HepG2 (cell line): ENCODE data around the gene ARMC5. TPM values are rescaled to one million over a fixed set of nuclear protein-coding genes. Genes with fewer than 3 reads are reported as not detected.
A peak's percentile ranks its signal among the peaks of the same experiment; 100 is the strongest.

Source experiments
- ATAC-seq: fragments of 200-7000 bp; cut with Tn5 transposase; 3 replicates; pipeline ENCODE4 v1.9.1; 2020; ENCODE audit warnings: mild to moderate bottlenecking, moderate library complexity
- BruUV-seq: library from RNA; stranded (reverse); fragments of 400-500 nt; replicated peaks from 2 replicates; lab custom pipeline; 2021; lab: Mats Ljungman, UMichigan
- CTCF ChIA-PET: fragments of 300-600 bp; formaldehyde crosslinking; extraction: SDS; loops from one replicate; lab custom pipeline; 2021; ENCODE audit warnings: low total read pairs, inconsistent platforms, low intra/inter-chr PET ratio; lab: Yijun Ruan, JAX
- POLR2A ChIA-PET: fragments of 350-600 bp; sonication (Branson Sonifier 250); formaldehyde crosslinking; loops from one replicate; lab custom pipeline; 2020; ENCODE audit warnings: antibody characterized with exemption, inconsistent platforms; lab: Yijun Ruan, JAX
- DNase-seq: peaks from one replicate; pipeline ENCODE4 v3.0.0-alpha.2; 2015; ENCODE audit warnings: low spot score
- FAIRE-seq: peaks from 3 replicates; lab custom pipeline; 2011; peaks lifted over from hg19 to GRCh38; lab: Jason Lieb, UNC
- H2AFZ ChIP-seq: one replicate; pipeline ENCODE4 v1.6.1; 2011; ENCODE audit warnings: low read length, inconsistent platforms
- H3K27ac ChIP-seq: fragments of 300-600 bp; 3 replicates; pipeline ENCODE4 v1.8.0; 2011; ENCODE audit warnings: mixed run types, mild to moderate bottlenecking, mixed read lengths, low read length, inconsistent platforms; ENCODE audit not compliant: insufficient read depth; ENCODE audit errors: extremely low read length
- H3K27me3 ChIP-seq, 2 experiments: fragments of 200-600 bp in 1 of 2; 2 replicates in 1 of 2; 3 replicates in 1 of 2; pipeline versions ENCODE4 v1.6.0 to v1.8.0; 2011; ENCODE audit warnings: low read length in 2 of 2, mild to moderate bottlenecking in 2 of 2, moderate library complexity in 2 of 2, inconsistent platforms in 1 of 2; ENCODE audit not compliant: insufficient read depth in 2 of 2, control insufficient read depth in 1 of 2
- H3K36me3 ChIP-seq, 2 experiments: fragments of 200-600 bp in 1 of 2; replicated peaks in 1 of 2; 2 replicates in 1 of 2; 3 replicates in 1 of 2; pipeline versions ENCODE4 v1.5.1 to v1.8.0; 2011; ENCODE audit warnings: low read length in 2 of 2, inconsistent platforms in 1 of 2; ENCODE audit not compliant: insufficient read depth in 2 of 2, control insufficient read depth in 1 of 2
- H3K4me1 ChIP-seq: 2 replicates; pipeline ENCODE4 v1.5.1; 2012; ENCODE audit warnings: low read length, inconsistent platforms; ENCODE audit not compliant: insufficient read depth
- H3K4me2 ChIP-seq: 2 replicates; pipeline ENCODE4 v1.6.0; 2011; ENCODE audit warnings: low read depth, low read length, inconsistent platforms
- H3K4me3 ChIP-seq, 3 experiments: fragments of 200-600 bp in 1 of 3; sonication (generic), shearing (Covaris generic) in 1 of 3; replicated peaks in 1 of 3; 2 replicates each; pipeline ENCODE4 v1.5.1; 2011 to 2016; ENCODE audit warnings: low read length in 3 of 3, inconsistent platforms in 2 of 3, low read depth in 2 of 3, mild to moderate bottlenecking in 2 of 3, control low read depth in 1 of 3, mixed read lengths in 1 of 3; ENCODE audit not compliant: insufficient read depth in 1 of 3
- H3K79me2 ChIP-seq: one replicate; pipeline ENCODE4 v1.6.1; 2011; ENCODE audit warnings: low read length, inconsistent platforms; ENCODE audit not compliant: insufficient read depth
- H3K9ac ChIP-seq: 2 replicates; pipeline ENCODE4 v1.6.0; 2011; ENCODE audit warnings: mild to moderate bottlenecking, low read depth, low read length, inconsistent platforms; ENCODE audit not compliant: insufficient read depth
- H3K9me3 ChIP-seq: 2 replicates; pipeline ENCODE4 v1.5.1; 2012; ENCODE audit warnings: mild to moderate bottlenecking, low read length
- H4K20me1 ChIP-seq: 2 replicates; pipeline ENCODE4 v1.6.0; 2011; ENCODE audit warnings: inconsistent platforms, mild to moderate bottlenecking, low read length, moderate library complexity; ENCODE audit not compliant: insufficient read depth
- AGO2 ChIP-seq: fragments of 200-400 bp; formaldehyde crosslinking; optimal IDR thresholded peaks from 2 replicates; pipeline ENCODE3; 2017; ENCODE audit warnings: mild to moderate bottlenecking, low read depth, low read length, moderate library complexity
- MAFF ChIP-seq: IDR thresholded peaks from 2 replicates; pipeline ENCODE4 v1.6.1; 2011; ENCODE audit warnings: low read depth, low read length, improper control_type of control experiment
- RBFOX2 ChIP-seq: fragments of 200-400 bp; formaldehyde crosslinking; IDR thresholded peaks from 2 replicates; pipeline ENCODE4 v1.6.1; 2017; ENCODE audit warnings: low read depth, mild to moderate bottlenecking, low read length
- ZMYM4 ChIP-seq: sonication (generic); formaldehyde crosslinking; IDR thresholded peaks from 2 replicates; pipeline ENCODE4 v1.8.1; 2023; ENCODE audit warnings: mild to moderate bottlenecking, missing genetic modification reagents
- ZNF687 ChIP-seq: sonication (generic); formaldehyde crosslinking; IDR thresholded peaks from 2 replicates; pipeline ENCODE4 v1.5.1; 2020; ENCODE audit warnings: mild to moderate bottlenecking, missing genetic modification reagents, moderate library complexity
- WGBS: methylation state at CpG from one replicate; pipeline ENCODE4 v1.1.6; 2017; ENCODE audit warnings: low lambda C conversion rate; 5-methylcytosine and 5-hydroxymethylcytosine counted together
- in situ Hi-C: cut with HindIII; loops from 2 replicates; pipeline ENCODE4 v1.10.0; 2017; ENCODE audit warnings: low pct_unique_long_range_greater_than_20kb; ENCODE audit not compliant: extremely low pct_ligation_motif_present
- intact Hi-C: fragments of 100-400 bp; cut with micrococcal nuclease; formaldehyde crosslinking; loops from one replicate; pipeline ENCODE4 v1.10.0; 2022; ENCODE audit not compliant: unreplicated experiment
- polyA plus RNA-seq, 8 experiments: library from polyadenylated mRNA; depleted of rRNA in 3 of 8; stranded (reverse) in 7 of 8; unstranded in 1 of 8; fragments of >200 nt; fragmentation: Illumina TruSeq in 4 of 8; extraction: Trizol in 4 of 8; gene quantifications; 2 replicates each; pipeline versions ENCODE4 v1.2.1 to v1.2.3, GENCODE V29; 2011 to 2016; ENCODE audit warnings: low read depth in 4 of 8, missing spikeins in 1 of 8, mixed read lengths in 1 of 8; ENCODE audit not compliant: insufficient read depth in 1 of 8
- total RNA-seq, 5 experiments: library from RNA; depleted of rRNA; stranded (reverse); fragments of >200 nt; fragmentation: Illumina TruSeq; extraction: Trizol; gene quantifications; 2 replicates each; pipeline ENCODE4 v1.2.3, GENCODE V29; 2016; ENCODE audit warnings: low read depth in 1 of 5

Gene ARMC5
- total and polyA plus RNA-seq, 2 of the 13 experiments (the other 11 are each of a cell fraction or from before 2014, with no cell fraction given): 10.8 to 22.3 TPM

- H2AFZ ChIP-seq: no peak overlapping the region
- TF ChIP-seq ZNF687 (0 out of 2 replicates have a peak, but pooled peaks have one; percentile 4), MAFF (no peak)
- TF ChIP-seq, all 625 proteins: peak for 1
- no peak overlapping the region for H3K27ac ChIP-seq
- in situ Hi-C loops: no loop called here
- ChIA-PET POLR2A (no interaction called here), CTCF (no interaction called here)
- no peak overlapping the region for H3K9ac ChIP-seq
- intact Hi-C loops: no loop called here
- H3K36me3 ChIP-seq: peaks cover 33 to 53% of the 10 kb centered on the region in 2 experiments
- ATAC-seq: peak; percentile 4; the same call in 1 of the 3 replicates
- no peak overlapping the region for H3K4me3 ChIP-seq
- peaks cover 4% of the 10 kb centered on the region; the same call in 1 of the 2 replicates for H4K20me1 ChIP-seq
- DNase-seq: no peak
- no peaks in the 10 kb centered on the region for H3K27me3 ChIP-seq
- H3K4me1 ChIP-seq: peaks cover 6% of the 10 kb centered on the region; the same call in 1 of the 2 replicates
- FAIRE-seq: no peak
- no peaks in the 10 kb centered on the region for H3K9me3 ChIP-seq
- BruUV-seq: no TSS peak
- WGBS: 96% methylated on average over 20 of the region's 20 CpGs
- H3K4me2 ChIP-seq: no peak overlapping the region
- peaks cover 4% of the 10 kb centered on the region for H3K79me2 ChIP-seq
Observed at GRCh38 chr16:31465788-31466370, 6.6 kb downstream of the ARMC5 start.

- Histone ChIP-seq H3K9ac (no peak overlapping the region), H3K36me3 (peaks cover 33 to 48% of the 10 kb centered on the region in 2 experiments), H3K4me2 (no peak overlapping the region), H3K9me3 (no peaks in the 10 kb centered on the region), H2AFZ (no peak overlapping the region), H3K27me3 (peaks cover 0 to 3% of the 10 kb centered on the region in 2 experiments; a peak in 1 of 5 replicates), H3K4me1 (peaks cover 7% of the 10 kb centered on the region), H3K4me3 (no peak overlapping the region), H3K79me2 (no peaks in the 10 kb centered on the region), H3K27ac (no peak overlapping the region), H4K20me1 (no peaks in the 10 kb centered on the region)
- in situ Hi-C loops: no loop called here
- POLR2A ChIA-PET: no interaction called here
- peak; percentile 63 for TF ChIP-seq RBFOX2
- peak; percentile 82 for TF ChIP-seq AGO2
- TF ChIP-seq ZMYM4: no peak
- FAIRE-seq (no peak), ATAC-seq (no peak; the same call in 1 of the 3 replicates), DNase-seq (no peak)
- CTCF ChIA-PET: no interaction called here
- WGBS: 97% methylated on average over 15 of the region's 18 CpGs
- no TSS peak for BruUV-seq
- intact Hi-C loops: no loop called here
Observed at GRCh38 chr16:31466381-31466841, 7.1 kb downstream of the ARMC5 start.
